T-helper 1 cell treated with Interleukin-12 subunit alpha and Interleukin-12 subunit beta and Interleukin-4 antibody, amounts not matched to agents 30 ng/mL and 1 ng/mL, for 36 hours (primary cell): ENCODE results near the gene COMTD1. TPM values are rescaled to one million over a fixed set of nuclear protein-coding genes. Genes with fewer than 3 reads are reported as not detected.

Source experiments
- intact Hi-C: fragments of 100-400 bp; cut with micrococcal nuclease; formaldehyde crosslinking; loops from one replicate; pipeline ENCODE4 v1.15.1; 2024
- total RNA-seq: library from RNA; stranded (reverse); gene quantifications from 2 replicates; pipeline ENCODE4 v1.2.3, GENCODE V29; 2022

COMTD1 gene
- 21.1 and 24.0 TPM in 2 replicates for total RNA-seq

- intact Hi-C loops: loop anchor here (1.0 to 10.0 kb wide), 7 partner anchors 47 to 1991 kb away; partner anchors contain the start of genes DNAJC9 and NDST2
Measured at GRCh38 chr10:75235375-75236177, at the start of gene COMTD1. COMTD1 (minus strand) TSS chr10:75235957; CDS start chr10:75235928, 29 bp downstream.

GRCh38 chr10:75283671-75284470 is 48.1 kb upstream of the COMTD1 start:
- intact Hi-C loops: no loop called here

- intact Hi-C loops: no loop called here
Measured at GRCh38 chr10:75283078-75283670, 47.4 kb upstream of the COMTD1 start.

- intact Hi-C loops: no loop called here
Measured at GRCh38 chr10:75281974-75282373, 46.2 kb upstream of the COMTD1 start.

GRCh38 chr10:75280236-75280635 is 44.5 kb upstream of the COMTD1 start:
- intact Hi-C loops: no loop called here

- intact Hi-C loops: no loop called here
Measured at GRCh38 chr10:75276069-75276872, 40.5 kb upstream of the COMTD1 start.

- intact Hi-C loops: no loop called here
Measured at GRCh38 chr10:75272896-75273295, 37.1 kb upstream of the COMTD1 start.

GRCh38 chr10:75272094-75272493 is 36.3 kb upstream of the COMTD1 start:
- intact Hi-C loops: no loop called here

GRCh38 chr10:75269605-75270004 is 33.8 kb upstream of the COMTD1 start:
- intact Hi-C loops: no loop called here

GRCh38 chr10:75266945-75267344 is 31.2 kb upstream of the COMTD1 start:
- intact Hi-C loops: no loop called here

GRCh38 chr10:75265856-75266255 is 30.1 kb upstream of the COMTD1 start:
- intact Hi-C loops: no loop called here

- intact Hi-C loops: no loop called here
Measured at GRCh38 chr10:75263806-75264205, 28.0 kb upstream of the COMTD1 start.

- intact Hi-C loops: no loop called here
Measured at GRCh38 chr10:75261813-75262705, 26.3 kb upstream of the COMTD1 start.

GRCh38 chr10:75260990-75261389 is 25.2 kb upstream of the COMTD1 start:
- intact Hi-C loops: no loop called here

GRCh38 chr10:75254739-75255138 is 19.0 kb upstream of the COMTD1 start:
- intact Hi-C loops: no loop called here

- intact Hi-C loops: no loop called here
Measured at GRCh38 chr10:75253281-75254220, 17.8 kb upstream of the COMTD1 start.

GRCh38 chr10:75250934-75251333 is 15.2 kb upstream of the COMTD1 start:
- intact Hi-C loops: no loop called here

GRCh38 chr10:75247797-75248196 is 12.0 kb upstream of the COMTD1 start:
- intact Hi-C loops: no loop called here

GRCh38 chr10:75246506-75246905 is 10.7 kb upstream of the COMTD1 start:
- intact Hi-C loops: no loop called here
